HG03039 (cell line): ENCODE measurements around the gene TBX18.

Source experiments
- ATAC-seq: cut with Tn5 transposase; IDR thresholded peaks from one replicate; pipeline ENCODE4 v1.9.1; 2021; ENCODE audit warnings: mild to moderate bottlenecking, moderate library complexity; ENCODE audit not compliant: unreplicated experiment

Gene TBX18

GRCh38 chr6:84764332-84765049, at the start of gene TBX18:
TSS of gene TBX18 (minus strand) at chr6:84764598. CDS start at chr6:84764181, 417 bp downstream.
- no peak for ATAC-seq

DNA sequence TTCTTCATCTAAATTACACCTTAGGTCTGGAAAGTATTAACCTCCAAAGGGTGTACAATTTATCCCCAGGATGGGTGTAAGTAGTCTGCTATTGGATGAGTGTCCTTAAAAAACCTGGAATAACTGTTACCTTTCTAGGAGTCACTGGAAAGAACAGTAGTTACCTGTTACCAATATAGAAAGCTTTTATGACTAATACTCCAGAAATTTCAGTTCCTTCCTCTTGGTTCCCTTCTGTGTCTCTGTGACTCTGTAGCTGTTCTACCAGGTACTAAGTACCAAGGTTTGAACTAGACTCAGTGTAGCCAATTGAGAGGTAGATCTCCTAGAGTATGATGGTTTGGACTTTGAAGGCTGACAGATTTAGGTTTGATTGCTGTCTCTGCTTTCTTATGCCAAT, 47.0 kb upstream of the TBX18 start:
- ATAC-seq = no peak

GRCh38 chr6:84809455-84809854, 45.1 kb upstream of the TBX18 start:
- no peak for ATAC-seq

DNA sequence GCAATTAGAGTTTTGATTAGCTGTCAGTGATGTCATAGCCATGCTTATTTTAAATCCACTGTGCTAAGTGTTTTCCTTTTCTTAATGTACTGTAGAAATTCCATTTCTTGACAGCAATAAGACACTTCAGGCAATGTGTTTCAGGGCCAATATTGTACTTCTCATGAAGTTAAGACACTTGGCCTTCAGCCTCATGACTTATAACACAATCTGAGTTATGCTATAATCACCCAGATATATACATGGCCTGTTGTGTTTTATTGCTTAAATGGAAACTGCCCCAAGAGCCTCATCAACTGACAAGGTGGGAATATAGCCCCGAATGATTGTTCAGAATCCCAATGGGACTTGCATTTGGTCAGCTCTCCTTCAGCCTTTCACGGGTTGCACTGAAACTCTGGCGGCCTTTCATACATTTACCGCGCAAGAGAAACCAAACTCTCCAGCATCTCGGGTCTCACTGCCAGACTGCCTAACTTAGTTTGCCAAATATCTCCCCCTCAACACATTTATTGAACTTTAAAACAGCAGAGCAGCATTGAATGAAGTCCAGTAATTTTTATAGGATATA, 44.2 kb upstream of the TBX18 start:
- ATAC-seq = no peak

GRCh38 chr6:84805145-84805544, 40.7 kb upstream of the TBX18 start:
- no peak for ATAC-seq

DNA sequence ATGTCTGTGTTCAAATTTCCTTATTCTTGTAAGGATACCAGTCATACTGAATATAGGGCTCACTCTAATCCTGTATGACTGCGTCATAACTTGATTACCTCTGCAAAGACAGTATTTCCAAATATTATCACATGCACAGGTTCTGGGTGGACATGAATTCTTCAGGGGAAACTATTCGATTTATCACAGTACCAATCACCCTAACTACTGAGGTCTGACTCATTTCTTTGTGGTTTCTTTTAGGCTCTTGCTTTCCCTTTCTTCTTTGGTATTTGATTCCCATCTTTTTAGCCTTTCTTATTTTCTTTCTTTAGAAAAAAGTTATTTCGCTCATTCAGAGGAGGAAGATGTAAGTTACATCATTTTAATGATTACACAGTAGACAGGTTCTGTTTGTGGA, 40.3 kb upstream of the TBX18 start:
- no peak for ATAC-seq

GRCh38 chr6:84801250-84801649, 36.9 kb upstream of the TBX18 start:
- ATAC-seq = no peak

GRCh38 chr6:84798257-84798656, 33.9 kb upstream of the TBX18 start:
- no peak for ATAC-seq

DNA sequence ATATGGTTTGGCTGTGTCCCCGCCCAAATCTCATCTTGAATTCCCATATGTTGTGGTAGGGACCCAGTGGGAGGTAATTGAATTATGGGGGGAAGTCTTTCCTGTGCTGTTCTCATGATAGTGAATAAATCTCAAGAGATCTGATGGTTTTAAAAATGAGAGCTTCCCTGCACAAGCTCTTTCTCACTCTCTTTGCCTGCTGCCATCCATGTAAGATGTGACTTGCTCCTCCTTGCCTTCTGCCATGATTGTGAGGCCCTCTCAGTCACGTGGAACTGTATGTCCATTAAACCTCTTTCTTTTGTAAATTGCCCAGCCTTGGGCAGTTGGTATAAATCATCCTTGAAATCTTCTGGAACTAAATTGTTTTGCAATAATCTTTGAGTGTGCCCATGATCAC, 31.9 kb upstream of the TBX18 start:
- no peak for ATAC-seq

GRCh38 chr6:84791927-84792326, 27.5 kb upstream of the TBX18 start:
- no peak for ATAC-seq

GRCh38 chr6:84791233-84791632, 26.8 kb upstream of the TBX18 start:
- no peak for ATAC-seq

DNA sequence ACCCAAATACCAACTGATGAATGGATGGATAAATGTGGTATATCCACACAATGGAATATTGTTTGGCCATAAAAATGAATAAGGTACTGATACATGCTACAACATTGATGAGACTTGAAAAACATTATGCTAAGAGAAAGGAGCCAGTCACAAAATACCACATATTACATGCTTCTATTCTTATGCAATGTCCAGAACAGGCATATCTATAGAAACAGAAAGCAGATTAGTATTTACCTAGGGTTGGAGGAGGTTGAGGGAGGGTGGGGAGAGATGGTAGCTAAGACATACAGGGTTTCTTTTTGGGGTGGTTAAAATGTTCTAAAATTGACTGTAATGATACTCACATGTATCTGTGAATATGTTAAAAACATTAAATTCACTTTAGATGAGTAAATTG, 24.8 kb upstream of the TBX18 start:
- ATAC-seq = no peak

DNA sequence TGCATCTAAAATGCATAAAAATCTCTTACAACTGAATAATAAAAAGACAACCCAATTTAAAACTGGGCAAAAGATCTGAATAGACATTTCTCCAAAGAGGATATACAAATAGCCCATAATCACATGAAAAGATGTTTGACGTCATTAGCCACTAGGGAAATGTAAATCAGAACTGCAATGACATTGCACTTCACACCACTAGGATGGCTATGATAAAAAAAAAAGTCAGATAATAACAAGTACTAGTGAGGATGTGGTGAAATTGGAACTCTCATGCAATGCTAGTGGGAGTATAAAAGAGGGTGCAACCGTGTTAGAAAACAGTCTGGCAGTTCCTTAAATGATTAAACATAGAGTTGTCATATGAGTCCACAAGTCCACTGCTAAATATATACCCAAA, 24.3 kb upstream of the TBX18 start:
- ATAC-seq = no peak

- ATAC-seq = no peak
These were observed 21.3 kb upstream of the TBX18 start for GRCh38 chr6:84785671-84786070.

DNA sequence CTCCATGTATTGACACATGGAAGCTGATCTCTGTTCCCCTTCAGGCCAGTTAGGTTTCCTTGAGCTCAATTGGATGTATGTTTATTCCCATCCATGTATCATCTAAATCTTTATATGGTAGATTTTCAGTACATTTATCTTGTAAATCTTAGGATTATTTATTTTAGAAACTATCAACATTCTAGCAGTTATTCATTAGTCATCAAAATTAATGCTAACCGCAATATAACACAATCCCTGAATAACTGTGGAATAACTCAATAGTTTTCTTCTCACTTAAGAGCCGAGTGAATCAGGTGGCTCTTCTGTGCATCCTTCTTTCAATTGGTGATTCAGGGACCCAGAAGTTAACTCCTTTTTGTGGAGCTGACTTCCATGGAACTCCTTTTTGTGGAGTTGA, 15.5 kb upstream of the TBX18 start:
- no peak for ATAC-seq

DNA sequence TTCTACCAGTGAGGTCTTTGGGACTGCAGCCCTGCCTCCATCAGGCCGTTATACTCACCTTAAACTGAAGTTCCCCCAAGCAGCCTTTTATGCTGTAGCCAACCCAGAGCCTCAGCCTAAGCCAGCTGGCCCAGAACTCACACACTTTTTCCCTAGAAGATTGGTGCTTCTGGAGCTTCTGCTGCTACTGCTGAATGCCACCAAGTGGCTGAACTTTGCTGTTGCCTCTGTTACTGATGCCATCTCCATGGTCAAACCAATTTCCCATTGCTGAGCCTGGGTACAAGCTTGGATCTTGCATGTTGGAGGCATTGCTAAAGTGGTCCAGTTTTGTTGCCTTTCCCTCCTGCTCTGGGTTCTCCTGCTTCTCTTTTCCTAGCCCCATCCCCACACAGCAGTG, 15.0 kb upstream of the TBX18 start:
- no peak for ATAC-seq

- ATAC-seq = no peak
These were observed 13.5 kb upstream of the TBX18 start for GRCh38 chr6:84777888-84778287.

DNA sequence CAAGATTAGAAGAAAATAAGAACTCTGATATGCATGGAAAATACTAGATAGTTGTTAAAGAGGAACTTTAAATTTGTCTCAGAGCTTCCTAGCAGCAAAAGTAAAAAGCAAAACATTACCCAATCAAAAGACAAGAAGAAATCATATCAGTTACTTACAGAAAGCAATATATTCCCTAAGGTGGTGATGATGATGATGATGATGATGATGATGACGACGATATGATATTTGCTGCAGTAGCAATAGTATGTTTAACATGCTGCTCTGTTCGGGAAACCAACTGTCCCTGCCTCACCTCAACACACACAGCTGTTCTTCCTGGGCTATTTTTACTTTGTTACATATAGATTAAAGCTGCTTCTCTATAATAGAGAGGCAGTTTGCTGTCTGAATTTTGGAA, 12.0 kb upstream of the TBX18 start:
- no peak for ATAC-seq

- no peak for ATAC-seq
These were observed 11.4 kb upstream of the TBX18 start for GRCh38 chr6:84775751-84776150.

DNA sequence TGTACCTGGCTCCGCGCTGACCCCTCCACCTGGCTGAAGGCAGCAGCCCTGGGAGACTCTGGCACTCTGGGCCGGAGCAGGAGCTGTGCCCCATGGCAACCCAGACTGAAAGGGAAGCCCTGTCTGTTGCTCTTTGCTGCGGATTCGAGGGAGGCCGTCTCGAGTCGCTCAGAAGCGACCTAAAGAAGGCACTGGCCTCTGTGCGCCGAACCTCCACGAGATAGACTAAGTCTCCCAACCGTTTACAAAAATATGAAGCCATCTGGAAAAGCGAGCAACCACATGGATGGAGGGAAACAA, 10.5 kb upstream of the TBX18 start:
- ATAC-seq = no peak

DNA sequence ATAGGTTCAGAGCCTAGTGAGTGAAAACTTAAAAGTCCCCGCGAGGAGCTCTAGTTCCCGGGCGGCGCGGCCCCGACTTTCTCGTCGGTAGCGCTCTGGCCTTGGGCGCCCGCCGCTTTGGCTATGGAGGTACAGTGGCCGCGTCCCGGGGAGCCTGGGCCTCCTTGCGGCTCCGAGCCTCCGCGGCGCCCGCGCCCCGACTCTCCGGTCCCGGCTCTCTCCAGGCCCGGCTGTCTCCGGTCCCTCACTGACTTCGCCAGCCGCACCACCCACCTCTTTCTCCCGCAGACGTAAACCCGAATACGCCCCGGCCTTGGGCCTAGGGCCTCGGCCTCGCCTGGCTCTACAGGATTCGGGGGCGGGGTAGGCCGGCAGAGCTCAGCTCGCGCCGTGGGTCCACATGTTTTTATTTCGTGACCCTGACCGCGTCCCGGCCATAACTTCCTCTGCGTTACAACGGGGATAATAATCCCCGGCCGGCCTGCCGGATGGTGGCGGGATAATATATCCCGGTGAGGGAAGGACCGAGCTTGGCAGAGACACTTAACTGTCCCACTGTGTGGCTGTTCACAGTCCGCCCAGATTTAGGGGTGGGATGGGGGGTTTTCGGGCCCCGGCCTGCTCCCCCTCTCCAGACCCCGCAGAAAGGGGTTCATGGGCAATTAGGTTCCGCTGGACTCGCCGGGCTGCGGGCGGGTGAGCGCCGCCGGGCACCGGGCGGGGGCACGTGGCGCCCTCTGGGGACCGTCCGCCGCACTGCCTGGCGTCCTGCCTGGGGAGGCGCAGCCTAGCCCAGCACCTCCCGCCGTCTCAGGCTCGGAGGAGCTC, 10.0 kb upstream of the TBX18 start:
- ATAC-seq = peak; percentile 70

- ATAC-seq = no peak
These were observed 9.2 kb upstream of the TBX18 start for GRCh38 chr6:84773431-84774156.
